HepG2 (cell line): ENCODE measurements around the gene HSD11B2. TPM values are rescaled to one million over a fixed set of nuclear protein-coding genes. Genes with fewer than 3 reads are reported as not detected.

Experiments used
- CEBPG ChIP-seq: IDR thresholded peaks from 2 replicates; pipeline ENCODE4 v1.6.1; 2016
- GMEB2 ChIP-seq: IDR thresholded peaks from 2 replicates; pipeline ENCODE4 v1.6.1; 2016; ENCODE audit warnings: missing biosample characterization, missing genetic modification reagents, low read depth
- JUND ChIP-seq: sonication (generic); formaldehyde crosslinking; IDR thresholded peaks from 2 replicates; pipeline ENCODE4 v1.8.0; 2022; ENCODE audit warnings: mild to moderate bottlenecking, missing genetic modification reagents
- KLF15 ChIP-seq: sonication (generic); formaldehyde crosslinking; IDR thresholded peaks from 2 replicates; pipeline ENCODE4 v1.8.1; 2023; ENCODE audit warnings: borderline replicate concordance, mild to moderate bottlenecking, inconsistent platforms, missing genetic modification reagents, mixed read lengths
- NFE2L2 ChIP-seq: fragments of 150-350 bp; IDR thresholded peaks from 2 replicates; pipeline ENCODE4 v1.6.1; 2014; ENCODE audit warnings: low read length
- NFKBIZ ChIP-seq: IDR thresholded peaks from 2 replicates; pipeline ENCODE4 v1.6.1; 2018; ENCODE audit warnings: missing genetic modification reagents, missing compliant biosample characterization
- PBX2 ChIP-seq: IDR thresholded peaks from 2 replicates; pipeline ENCODE4 v1.6.1; 2016; ENCODE audit warnings: control low read depth
- PHF5A ChIP-seq: IDR thresholded peaks from one replicate; pipeline ENCODE4 v1.6.1; 2018; ENCODE audit warnings: low read depth, missing genetic modification reagents; ENCODE audit not compliant: unreplicated experiment
- PHF8 ChIP-seq: sonication (generic); formaldehyde crosslinking; IDR thresholded peaks from 2 replicates; pipeline ENCODE4 v1.5.0; 2020; ENCODE audit warnings: missing genetic modification reagents
- RCOR2 ChIP-seq: IDR thresholded peaks from 2 replicates; pipeline ENCODE4 v1.6.1; 2016; ENCODE audit warnings: missing biosample characterization, missing genetic modification reagents
- ZBTB42 ChIP-seq: sonication (generic); formaldehyde crosslinking; IDR thresholded peaks from 2 replicates; pipeline ENCODE4 v1.5.0; 2020; ENCODE audit warnings: mild to moderate bottlenecking, missing genetic modification reagents
- ZNF224 ChIP-seq: sonication (generic); formaldehyde crosslinking; IDR thresholded peaks from 2 replicates; pipeline ENCODE4 v1.5.0; 2020; ENCODE audit warnings: mild to moderate bottlenecking, missing genetic modification reagents
- ZNF234 ChIP-seq: sonication (generic); formaldehyde crosslinking; conservative IDR thresholded peaks from 2 replicates; pipeline ENCODE4 v1.5.1; 2020; ENCODE audit warnings: mild to moderate bottlenecking, missing genetic modification reagents
- ZNF607 ChIP-seq: sonication (generic); formaldehyde crosslinking; IDR thresholded peaks from 2 replicates; pipeline ENCODE4 v1.5.1; 2020; ENCODE audit warnings: missing genetic modification reagents, mild to moderate bottlenecking, borderline replicate concordance
- ZNF644 ChIP-seq: IDR thresholded peaks from 2 replicates; pipeline ENCODE4 v1.6.1; 2016; ENCODE audit warnings: low read depth
- ZNF737 ChIP-seq: sonication (generic); formaldehyde crosslinking; IDR thresholded peaks from 2 replicates; pipeline ENCODE4 v1.5.0; 2020; ENCODE audit warnings: missing genetic modification reagents, mild to moderate bottlenecking, borderline replicate concordance
- polyA plus RNA-seq, 8 experiments: library from polyadenylated mRNA; depleted of rRNA in 3 of 8; stranded (reverse) in 7 of 8; unstranded in 1 of 8; fragments of >200 nt; fragmentation: Illumina TruSeq in 4 of 8; extraction: Trizol in 4 of 8; gene quantifications; 2 replicates each; pipeline versions ENCODE4 v1.2.1 to v1.2.3, GENCODE V29; 2011 to 2016; ENCODE audit warnings: low read depth in 4 of 8, missing spikeins in 1 of 8, mixed read lengths in 1 of 8; ENCODE audit not compliant: insufficient read depth in 1 of 8
- total RNA-seq, 5 experiments: library from RNA; depleted of rRNA; stranded (reverse); fragments of >200 nt; fragmentation: Illumina TruSeq; extraction: Trizol; gene quantifications; 2 replicates each; pipeline ENCODE4 v1.2.3, GENCODE V29; 2016; ENCODE audit warnings: low read depth in 1 of 5
- TF ChIP-seq, protein P1 (sequence below): sonication (generic); formaldehyde crosslinking; IDR thresholded peaks from 2 replicates; pipeline ENCODE4 v1.4.0; 2020; ENCODE audit warnings: missing genetic modification reagents, mild to moderate bottlenecking, borderline replicate concordance
- TF ChIP-seq, protein P2 (sequence below): sonication (generic); formaldehyde crosslinking; IDR thresholded peaks from 2 replicates; pipeline ENCODE4 v1.5.0; 2020; ENCODE audit warnings: mild to moderate bottlenecking, low read depth, missing genetic modification reagents, borderline replicate concordance
- TF ChIP-seq, protein P3 (sequence below): sonication (generic); formaldehyde crosslinking; IDR thresholded peaks from 2 replicates; pipeline ENCODE4 v1.4.0; 2020; ENCODE audit warnings: mild to moderate bottlenecking, missing genetic modification reagents
- TF ChIP-seq, protein P4 (sequence below): sonication (generic); formaldehyde crosslinking; conservative IDR thresholded peaks from 2 replicates; pipeline ENCODE4 v1.4.0; 2020; ENCODE audit warnings: missing genetic modification reagents

The HSD11B2 gene
- total and polyA plus RNA-seq, 2 of the 13 experiments (the other 11 are each of a cell fraction or from before 2014, with no cell fraction given): 8.9 to 13.6 TPM

DNA sequence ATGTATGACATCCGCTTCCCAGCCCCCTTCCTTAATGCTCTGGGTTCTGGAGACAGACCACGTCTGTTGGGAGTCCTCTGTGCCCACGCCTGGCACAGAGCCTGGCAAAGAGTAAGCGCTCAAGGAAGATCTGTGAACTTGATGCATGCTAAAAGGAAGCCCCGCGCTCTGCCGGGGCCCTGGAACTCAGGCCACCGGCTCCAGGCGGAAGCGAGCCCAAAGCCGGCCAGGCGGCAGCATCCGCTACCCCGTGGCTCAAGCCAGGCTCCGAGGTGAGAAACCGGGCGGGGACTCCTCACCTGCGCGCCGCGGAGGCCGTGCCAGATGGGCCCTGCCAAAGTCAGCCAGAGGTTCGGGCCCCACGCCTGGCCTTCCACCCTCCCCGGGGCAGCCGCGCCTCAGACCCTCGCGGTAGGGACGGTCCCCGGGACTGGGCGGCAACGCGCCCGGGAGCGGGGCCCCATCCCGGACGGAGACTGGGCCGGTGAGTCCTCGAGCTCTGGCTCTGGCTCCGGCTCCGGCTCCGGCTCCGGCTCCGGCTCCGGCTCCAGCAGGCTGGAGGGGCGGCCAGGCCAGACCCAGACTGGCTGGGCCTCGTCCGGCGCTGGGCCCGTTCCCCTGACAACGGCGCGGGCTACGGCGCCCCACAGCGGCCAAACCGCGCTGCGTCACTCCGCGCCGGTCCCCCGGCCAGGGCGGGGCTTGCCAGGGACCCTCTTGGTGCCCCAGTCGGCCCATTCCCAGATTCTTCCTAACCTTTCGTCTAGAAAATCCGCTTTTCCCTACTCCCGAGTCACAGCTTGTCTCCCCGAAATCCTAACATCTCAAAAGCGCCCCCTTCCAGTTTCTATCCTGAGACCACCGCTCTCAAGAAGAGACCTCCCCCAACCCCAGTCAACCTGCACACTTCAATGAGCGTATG is 14.8 kb upstream of the HSD11B2 start, which contains the start of gene ZDHHC1 (continued):
- TF ChIP-seq PHF8 (CRISPR knock-in tag): peak; percentile 86
- TF ChIP-seq ZNF737: no peak
- no peak for TF ChIP-seq ZNF644 (CRISPR knock-in tag)
- TF ChIP-seq CEBPG (CRISPR knock-in tag): no peak
- 0 out of 2 replicates have a peak, but pooled peaks have one; percentile 15 for TF ChIP-seq ZNF224 (CRISPR knock-in tag)
- peak; percentile 96 for TF ChIP-seq ZNF607 (CRISPR knock-in tag)
- TF ChIP-seq PHF5A: peak; percentile 27
- TF ChIP-seq RCOR2 (CRISPR knock-in tag): no peak
- TF ChIP-seq NFKBIZ: no peak; the same call in 1 of the 2 replicates
- peak; percentile 81; the same call in 1 of the 2 replicates for TF ChIP-seq ZNF234 (CRISPR knock-in tag)
- TF ChIP-seq, protein P1, sequence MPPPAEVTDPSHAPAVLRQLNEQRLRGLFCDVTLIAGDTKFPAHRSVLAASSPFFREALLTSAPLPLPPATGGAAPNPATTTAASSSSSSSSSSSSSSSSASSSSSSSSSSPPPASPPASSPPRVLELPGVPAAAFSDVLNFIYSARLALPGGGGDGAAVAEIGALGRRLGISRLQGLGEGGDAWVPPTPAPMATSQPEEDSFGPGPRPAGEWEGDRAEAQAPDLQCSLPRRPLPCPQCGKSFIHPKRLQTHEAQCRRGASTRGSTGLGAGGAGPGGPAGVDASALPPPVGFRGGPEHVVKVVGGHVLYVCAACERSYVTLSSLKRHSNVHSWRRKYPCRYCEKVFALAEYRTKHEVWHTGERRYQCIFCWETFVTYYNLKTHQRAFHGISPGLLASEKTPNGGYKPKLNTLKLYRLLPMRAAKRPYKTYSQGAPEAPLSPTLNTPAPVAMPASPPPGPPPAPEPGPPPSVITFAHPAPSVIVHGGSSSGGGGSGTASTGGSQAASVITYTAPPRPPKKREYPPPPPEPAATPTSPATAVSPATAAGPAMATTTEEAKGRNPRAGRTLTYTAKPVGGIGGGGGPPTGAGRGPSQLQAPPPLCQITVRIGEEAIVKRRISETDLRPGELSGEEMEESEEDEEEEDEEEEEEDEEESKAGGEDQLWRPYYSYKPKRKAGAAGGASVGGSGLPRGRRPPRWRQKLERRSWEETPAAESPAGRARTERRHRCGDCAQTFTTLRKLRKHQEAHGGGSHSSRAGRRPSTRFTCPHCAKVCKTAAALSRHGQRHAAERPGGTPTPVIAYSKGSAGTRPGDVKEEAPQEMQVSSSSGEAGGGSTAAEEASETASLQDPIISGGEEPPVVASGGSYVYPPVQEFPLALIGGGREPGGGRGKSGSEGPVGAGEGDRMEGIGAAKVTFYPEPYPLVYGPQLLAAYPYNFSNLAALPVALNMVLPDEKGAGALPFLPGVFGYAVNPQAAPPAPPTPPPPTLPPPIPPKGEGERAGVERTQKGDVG (CRISPR knock-in tag): peak; percentile 89
- TF ChIP-seq, protein P2, sequence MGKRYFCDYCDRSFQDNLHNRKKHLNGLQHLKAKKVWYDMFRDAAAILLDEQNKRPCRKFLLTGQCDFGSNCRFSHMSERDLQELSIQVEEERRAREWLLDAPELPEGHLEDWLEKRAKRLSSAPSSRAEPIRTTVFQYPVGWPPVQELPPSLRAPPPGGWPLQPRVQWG: no peak
- no peak for TF ChIP-seq KLF15
- TF ChIP-seq JUND: no peak
- no peak for TF ChIP-seq PBX2 (CRISPR knock-in tag)
- TF ChIP-seq, protein P3, sequence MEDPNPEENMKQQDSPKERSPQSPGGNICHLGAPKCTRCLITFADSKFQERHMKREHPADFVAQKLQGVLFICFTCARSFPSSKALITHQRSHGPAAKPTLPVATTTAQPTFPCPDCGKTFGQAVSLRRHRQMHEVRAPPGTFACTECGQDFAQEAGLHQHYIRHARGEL (CRISPR knock-in tag): peak; percentile 16; the same call in 1 of the 2 replicates
- TF ChIP-seq, protein P4, sequence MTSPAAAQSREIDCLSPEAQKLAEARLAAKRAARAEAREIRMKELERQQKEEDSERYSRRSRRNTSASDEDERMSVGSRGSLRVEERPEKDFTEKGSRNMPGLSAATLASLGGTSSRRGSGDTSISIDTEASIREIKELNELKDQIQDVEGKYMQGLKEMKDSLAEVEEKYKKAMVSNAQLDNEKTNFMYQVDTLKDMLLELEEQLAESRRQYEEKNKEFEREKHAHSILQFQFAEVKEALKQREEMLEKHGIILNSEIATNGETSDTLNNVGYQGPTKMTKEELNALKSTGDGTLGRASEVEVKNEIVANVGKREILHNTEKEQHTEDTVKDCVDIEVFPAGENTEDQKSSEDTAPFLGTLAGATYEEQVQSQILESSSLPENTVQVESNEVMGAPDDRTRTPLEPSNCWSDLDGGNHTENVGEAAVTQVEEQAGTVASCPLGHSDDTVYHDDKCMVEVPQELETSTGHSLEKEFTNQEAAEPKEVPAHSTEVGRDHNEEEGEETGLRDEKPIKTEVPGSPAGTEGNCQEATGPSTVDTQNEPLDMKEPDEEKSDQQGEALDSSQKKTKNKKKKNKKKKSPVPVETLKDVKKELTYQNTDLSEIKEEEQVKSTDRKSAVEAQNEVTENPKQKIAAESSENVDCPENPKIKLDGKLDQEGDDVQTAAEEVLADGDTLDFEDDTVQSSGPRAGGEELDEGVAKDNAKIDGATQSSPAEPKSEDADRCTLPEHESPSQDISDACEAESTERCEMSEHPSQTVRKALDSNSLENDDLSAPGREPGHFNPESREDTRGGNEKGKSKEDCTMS (CRISPR knock-in tag): no peak
- no peak for TF ChIP-seq NFE2L2
- no peak for TF ChIP-seq GMEB2 (CRISPR knock-in tag)
- no peak for TF ChIP-seq ZBTB42 (CRISPR knock-in tag)
